Measurements from ENCODE around the gene OR52H1. TPM values are rescaled to one million over a fixed set of nuclear protein-coding genes. Genes with fewer than 3 reads are reported as not detected.

OR52H1 gene
- total and polyA plus RNA-seq, 2 experiments from 2014 or later = 0.28 TPM; not detected in 1

DNA sequence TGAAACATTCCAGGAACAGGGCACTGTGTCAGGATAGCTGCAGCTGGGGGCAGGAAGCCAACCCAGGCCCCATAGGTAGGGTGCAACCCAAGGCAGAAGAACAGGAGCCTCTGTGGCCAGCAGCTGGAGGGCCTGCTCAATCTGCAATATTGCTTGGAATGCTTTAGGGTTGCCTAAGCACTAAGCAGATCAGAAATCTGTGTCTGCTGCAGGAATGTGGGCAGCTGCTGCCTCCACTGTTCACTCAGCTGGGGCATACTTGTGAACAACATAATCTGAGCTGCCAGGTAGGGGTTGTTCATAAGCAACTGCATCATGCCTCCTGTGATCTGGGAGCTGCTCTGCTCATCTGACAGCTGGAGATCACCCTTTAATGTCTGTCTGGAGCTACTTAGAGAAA lies 33.5 kb downstream of the OR52H1 start (continued):
- TF ChIP-seq, protein P1, sequence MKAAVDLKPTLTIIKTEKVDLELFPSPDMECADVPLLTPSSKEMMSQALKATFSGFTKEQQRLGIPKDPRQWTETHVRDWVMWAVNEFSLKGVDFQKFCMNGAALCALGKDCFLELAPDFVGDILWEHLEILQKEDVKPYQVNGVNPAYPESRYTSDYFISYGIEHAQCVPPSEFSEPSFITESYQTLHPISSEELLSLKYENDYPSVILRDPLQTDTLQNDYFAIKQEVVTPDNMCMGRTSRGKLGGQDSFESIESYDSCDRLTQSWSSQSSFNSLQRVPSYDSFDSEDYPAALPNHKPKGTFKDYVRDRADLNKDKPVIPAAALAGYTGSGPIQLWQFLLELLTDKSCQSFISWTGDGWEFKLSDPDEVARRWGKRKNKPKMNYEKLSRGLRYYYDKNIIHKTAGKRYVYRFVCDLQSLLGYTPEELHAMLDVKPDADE (IDR thresholded peaks at IDR 0.05) = no peak
- no peak for TF ChIP-seq ZNF114 (CRISPR knock-in tag; IDR thresholded peaks at IDR 0.05)
- TF ChIP-seq POLR2AphosphoS5 (IDR thresholded peaks at IDR 0.05; ENCODE audit: low read depth) = no peak
- TF ChIP-seq, protein P2, sequence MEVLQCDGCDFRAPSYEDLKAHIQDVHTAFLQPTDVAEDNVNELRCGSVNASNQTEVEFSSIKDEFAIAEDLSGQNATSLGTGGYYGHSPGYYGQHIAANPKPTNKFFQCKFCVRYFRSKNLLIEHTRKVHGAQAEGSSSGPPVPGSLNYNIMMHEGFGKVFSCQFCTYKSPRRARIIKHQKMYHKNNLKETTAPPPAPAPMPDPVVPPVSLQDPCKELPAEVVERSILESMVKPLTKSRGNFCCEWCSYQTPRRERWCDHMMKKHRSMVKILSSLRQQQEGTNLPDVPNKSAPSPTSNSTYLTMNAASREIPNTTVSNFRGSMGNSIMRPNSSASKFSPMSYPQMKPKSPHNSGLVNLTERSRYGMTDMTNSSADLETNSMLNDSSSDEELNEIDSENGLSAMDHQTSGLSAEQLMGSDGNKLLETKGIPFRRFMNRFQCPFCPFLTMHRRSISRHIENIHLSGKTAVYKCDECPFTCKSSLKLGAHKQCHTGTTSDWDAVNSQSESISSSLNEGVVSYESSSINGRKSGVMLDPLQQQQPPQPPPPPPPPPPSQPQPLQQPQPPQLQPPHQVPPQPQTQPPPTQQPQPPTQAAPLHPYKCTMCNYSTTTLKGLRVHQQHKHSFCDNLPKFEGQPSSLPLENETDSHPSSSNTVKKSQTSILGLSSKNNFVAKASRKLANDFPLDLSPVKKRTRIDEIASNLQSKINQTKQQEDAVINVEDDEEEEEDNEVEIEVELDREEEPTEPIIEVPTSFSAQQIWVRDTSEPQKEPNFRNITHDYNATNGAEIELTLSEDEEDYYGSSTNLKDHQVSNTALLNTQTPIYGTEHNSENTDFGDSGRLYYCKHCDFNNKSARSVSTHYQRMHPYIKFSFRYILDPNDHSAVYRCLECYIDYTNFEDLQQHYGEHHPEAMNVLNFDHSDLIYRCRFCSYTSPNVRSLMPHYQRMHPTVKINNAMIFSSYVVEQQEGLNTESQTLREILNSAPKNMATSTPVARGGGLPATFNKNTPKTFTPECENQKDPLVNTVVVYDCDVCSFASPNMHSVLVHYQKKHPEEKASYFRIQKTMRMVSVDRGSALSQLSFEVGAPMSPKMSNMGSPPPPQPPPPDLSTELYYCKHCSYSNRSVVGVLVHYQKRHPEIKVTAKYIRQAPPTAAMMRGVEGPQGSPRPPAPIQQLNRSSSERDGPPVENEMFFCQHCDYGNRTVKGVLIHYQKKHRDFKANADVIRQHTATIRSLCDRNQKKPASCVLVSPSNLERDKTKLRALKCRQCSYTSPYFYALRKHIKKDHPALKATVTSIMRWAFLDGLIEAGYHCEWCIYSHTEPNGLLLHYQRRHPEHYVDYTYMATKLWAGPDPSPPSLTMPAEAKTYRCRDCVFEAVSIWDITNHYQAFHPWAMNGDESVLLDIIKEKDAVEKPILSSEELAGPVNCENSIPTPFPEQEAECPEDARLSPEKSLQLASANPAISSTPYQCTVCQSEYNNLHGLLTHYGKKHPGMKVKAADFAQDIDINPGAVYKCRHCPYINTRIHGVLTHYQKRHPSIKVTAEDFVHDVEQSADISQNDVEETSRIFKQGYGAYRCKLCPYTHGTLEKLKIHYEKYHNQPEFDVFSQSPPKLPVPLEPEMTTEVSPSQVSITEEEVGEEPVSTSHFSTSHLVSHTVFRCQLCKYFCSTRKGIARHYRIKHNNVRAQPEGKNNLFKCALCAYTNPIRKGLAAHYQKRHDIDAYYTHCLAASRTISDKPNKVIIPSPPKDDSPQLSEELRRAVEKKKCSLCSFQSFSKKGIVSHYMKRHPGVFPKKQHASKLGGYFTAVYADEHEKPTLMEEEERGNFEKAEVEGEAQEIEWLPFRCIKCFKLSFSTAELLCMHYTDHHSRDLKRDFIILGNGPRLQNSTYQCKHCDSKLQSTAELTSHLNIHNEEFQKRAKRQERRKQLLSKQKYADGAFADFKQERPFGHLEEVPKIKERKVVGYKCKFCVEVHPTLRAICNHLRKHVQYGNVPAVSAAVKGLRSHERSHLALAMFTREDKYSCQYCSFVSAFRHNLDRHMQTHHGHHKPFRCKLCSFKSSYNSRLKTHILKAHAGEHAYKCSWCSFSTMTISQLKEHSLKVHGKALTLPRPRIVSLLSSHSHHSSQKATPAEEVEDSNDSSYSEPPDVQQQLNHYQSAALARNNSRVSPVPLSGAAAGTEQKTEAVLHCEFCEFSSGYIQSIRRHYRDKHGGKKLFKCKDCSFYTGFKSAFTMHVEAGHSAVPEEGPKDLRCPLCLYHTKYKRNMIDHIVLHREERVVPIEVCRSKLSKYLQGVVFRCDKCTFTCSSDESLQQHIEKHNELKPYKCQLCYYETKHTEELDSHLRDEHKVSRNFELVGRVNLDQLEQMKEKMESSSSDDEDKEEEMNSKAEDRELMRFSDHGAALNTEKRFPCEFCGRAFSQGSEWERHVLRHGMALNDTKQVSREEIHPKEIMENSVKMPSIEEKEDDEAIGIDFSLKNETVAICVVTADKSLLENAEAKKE (CRISPR knock-in tag; IDR thresholded peaks at IDR 0.05) = no peak
- TF ChIP-seq NANOG (IDR thresholded peaks at IDR 0.05; ENCODE audit: borderline replicate concordance) = no peak
- TF ChIP-seq CREB1 (CRISPR knock-in tag; IDR thresholded peaks at IDR 0.05; ENCODE audit: low read depth) = no peak

DNA sequence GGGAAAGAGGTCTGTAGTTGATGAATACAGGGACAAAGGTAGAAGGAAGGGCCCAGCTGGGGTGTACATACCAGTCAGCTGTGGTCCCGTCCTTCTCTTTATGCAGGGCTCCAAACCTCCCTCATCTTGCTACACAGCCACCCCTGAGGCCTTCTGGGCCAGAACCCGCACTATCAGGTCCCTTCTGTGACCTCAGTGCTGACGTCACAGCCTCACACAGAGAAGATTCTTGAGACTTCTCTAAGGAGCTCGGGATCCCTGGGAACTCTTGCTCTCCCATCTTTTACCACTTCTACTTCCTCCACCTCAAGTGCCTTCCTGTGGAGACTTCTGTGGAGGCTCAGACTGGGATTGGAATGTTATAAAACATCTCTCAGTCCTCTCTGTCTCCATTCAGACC lies 38.5 kb downstream of the OR52H1 start, which contains the start of gene UBQLN3:
Gene UBQLN3, minus strand, starts transcription at position 155 of the 400 bp plus-strand sequence. CDS start 399 bp downstream, outside the sequence.
- peaks cover 6% of the 10 kb centered on the region for H3K27me3 Mint-ChIP-seq (ENCODE audit: insufficient read depth, low read depth, poor library complexity)
- no peak within 1 kb of the TSS for H3K27ac Mint-ChIP-seq
- Histone ChIP-seq H3K4me2 (no peak within 1 kb of the TSS), H3F3A (replicated peaks; ENCODE audit: low read depth) (no peaks in the 10 kb centered on the region), H3K27ac (ENCODE audit: low read depth) (no peak within 1 kb of the TSS), H2AFZ (no peak within 1 kb of the TSS), H3K4me3 (no peak within 1 kb of the TSS), H3K9me2 (ENCODE audit: insufficient read depth) (no peaks in the 10 kb centered on the region; the same call in 1 of the 2 replicates), H3K36me3 (ENCODE audit: insufficient read depth) (no peaks in the 10 kb centered on the region), H3K4me1 (ENCODE audit: insufficient read depth) (no peaks in the 10 kb centered on the region), H3K79me2 (replicated peaks; ENCODE audit: insufficient read depth) (no peaks in the 10 kb centered on the region), H3K27me3 (ENCODE audit: insufficient read depth) (no peaks in the 10 kb centered on the region), H4K20me1 (replicated peaks; ENCODE audit: insufficient read depth) (no peaks in the 10 kb centered on the region)
- DNase-seq (ENCODE audit: low spot score) (no peak), ATAC-seq (no peak)
- no peaks in the 10 kb centered on the region for H3K9me3 Mint-ChIP-seq
- no peak within 1 kb of the TSS for H3K4me3 Mint-ChIP-seq
- no peaks in the 10 kb centered on the region for H3K36me3 Mint-ChIP-seq (ENCODE audit: low read depth)
- peaks cover 7% of the 10 kb centered on the region for H3K4me1 Mint-ChIP-seq
- no peak for TF ChIP-seq POLR2AphosphoS5 (IDR thresholded peaks at IDR 0.05; ENCODE audit: low read depth)
- TF ChIP-seq EZH2 (IDR thresholded peaks at IDR 0.05; ENCODE audit: low read depth, unreplicated experiment) = no peak
- TF ChIP-seq, protein P2 (CRISPR knock-in tag; IDR thresholded peaks at IDR 0.05) = no peak
- TF ChIP-seq EZH2phosphoT487 (IDR thresholded peaks at IDR 0.05; ENCODE audit: unreplicated experiment) = no peak
- TF ChIP-seq ZNF114 (CRISPR knock-in tag; IDR thresholded peaks at IDR 0.05) = no peak
